Suprapubic skin (tissue), 3 donors: ENCODE results near the gene CHRDL2.

Experiments used
- POLR2A ChIP-seq, 2 donors: fragments of 450-650 bp; IDR thresholded peaks; one replicate each; pipeline ENCODE4 v1.6.1; 2017; ENCODE audit warnings: antibody characterized with exemption in 2 of 2, mild to moderate bottlenecking in 2 of 2, moderate library complexity in 2 of 2
- TF ChIP-seq, protein P1 (sequence below), 2 donors: fragments of 200-600 bp in 1 of 2; fragments of 450-650 bp in 1 of 2; sonication (generic) in 1 of 2; IDR thresholded peaks; one replicate each; pipeline ENCODE4 v1.5.1; 2016 to 2019; ENCODE audit warnings: antibody characterized with exemption in 2 of 2, mild to moderate bottlenecking in 1 of 2, moderate library complexity in 1 of 2

DNA sequence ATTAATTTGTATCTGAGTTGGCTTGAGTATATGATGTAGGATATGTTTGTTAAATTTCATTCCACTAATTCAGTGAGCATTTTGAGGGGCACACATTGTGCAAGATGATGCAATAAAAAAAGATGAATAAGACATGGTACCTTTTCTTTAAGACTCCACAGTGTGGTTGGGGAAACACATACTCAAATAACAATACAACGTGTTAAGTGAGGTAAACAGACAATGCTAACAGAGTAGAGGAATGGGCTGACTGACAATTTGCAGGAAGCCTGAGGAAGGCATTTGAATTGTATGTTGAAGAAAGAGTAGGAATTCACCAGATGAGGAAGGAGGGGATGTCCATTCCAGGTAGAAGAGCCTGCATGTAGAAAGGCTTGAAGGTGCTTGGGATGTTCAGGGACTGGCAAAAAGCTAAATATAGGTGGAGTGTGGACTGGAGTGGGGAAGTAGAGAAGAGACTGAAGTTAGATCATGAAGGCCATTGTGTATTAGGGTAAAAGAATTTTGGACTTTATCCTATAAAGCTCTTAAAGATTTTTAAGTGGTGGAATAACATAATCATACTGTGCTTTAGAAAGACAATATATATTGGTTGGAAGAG lies 24.3 kb upstream of the CHRDL2 start:
- TF ChIP-seq, protein P1, sequence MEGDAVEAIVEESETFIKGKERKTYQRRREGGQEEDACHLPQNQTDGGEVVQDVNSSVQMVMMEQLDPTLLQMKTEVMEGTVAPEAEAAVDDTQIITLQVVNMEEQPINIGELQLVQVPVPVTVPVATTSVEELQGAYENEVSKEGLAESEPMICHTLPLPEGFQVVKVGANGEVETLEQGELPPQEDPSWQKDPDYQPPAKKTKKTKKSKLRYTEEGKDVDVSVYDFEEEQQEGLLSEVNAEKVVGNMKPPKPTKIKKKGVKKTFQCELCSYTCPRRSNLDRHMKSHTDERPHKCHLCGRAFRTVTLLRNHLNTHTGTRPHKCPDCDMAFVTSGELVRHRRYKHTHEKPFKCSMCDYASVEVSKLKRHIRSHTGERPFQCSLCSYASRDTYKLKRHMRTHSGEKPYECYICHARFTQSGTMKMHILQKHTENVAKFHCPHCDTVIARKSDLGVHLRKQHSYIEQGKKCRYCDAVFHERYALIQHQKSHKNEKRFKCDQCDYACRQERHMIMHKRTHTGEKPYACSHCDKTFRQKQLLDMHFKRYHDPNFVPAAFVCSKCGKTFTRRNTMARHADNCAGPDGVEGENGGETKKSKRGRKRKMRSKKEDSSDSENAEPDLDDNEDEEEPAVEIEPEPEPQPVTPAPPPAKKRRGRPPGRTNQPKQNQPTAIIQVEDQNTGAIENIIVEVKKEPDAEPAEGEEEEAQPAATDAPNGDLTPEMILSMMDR (IDR thresholded peaks at IDR 0.05), result no peak
- TF ChIP-seq POLR2A (IDR thresholded peaks at IDR 0.05), result no peak
